Measurements from ENCODE around the gene GSTO2. TPM values are rescaled to one million over a fixed set of nuclear protein-coding genes. Genes with fewer than 3 reads are reported as not detected.
"Not testable (repeated sequence)": the region's sequence is repeated elsewhere in the genome, so short reads cannot be mapped to it uniquely, and the experiment has no call there.

The GSTO2 gene
- total and polyA plus RNA-seq, 11 donors: 0.46 to 1.9 (median 0.88) TPM

GRCh38 chr10:104243512-104243911 is 25.5 kb upstream of the GSTO2 start:
- Histone ChIP-seq H3K27ac (no peak overlapping the region), H3K9me3 (peaks cover 0 to 7% (median 0%) of the 10 kb centered on the region in 12 donors), H3K36me3 (no peaks in the 10 kb centered on the region), H3K4me3 (no peak overlapping the region), H3K27me3 (peaks cover 0 to 6% (median 0%) of the 10 kb centered on the region in 9 donors), H3K4me1 (peaks cover 0 to 17% (median 0%) of the 10 kb centered on the region in 12 donors)
- no peak for DNase-seq
- intact Hi-C loops (cut with DNase I): no loop called here
- WGBS, 4 donors: 69 to 76% (median 73%) methylated on average over 5 of the region's 5 CpGs
- TF ChIP-seq POLR2A (IDR thresholded peaks at IDR 0.05): no peak
- TF ChIP-seq, protein P1, sequence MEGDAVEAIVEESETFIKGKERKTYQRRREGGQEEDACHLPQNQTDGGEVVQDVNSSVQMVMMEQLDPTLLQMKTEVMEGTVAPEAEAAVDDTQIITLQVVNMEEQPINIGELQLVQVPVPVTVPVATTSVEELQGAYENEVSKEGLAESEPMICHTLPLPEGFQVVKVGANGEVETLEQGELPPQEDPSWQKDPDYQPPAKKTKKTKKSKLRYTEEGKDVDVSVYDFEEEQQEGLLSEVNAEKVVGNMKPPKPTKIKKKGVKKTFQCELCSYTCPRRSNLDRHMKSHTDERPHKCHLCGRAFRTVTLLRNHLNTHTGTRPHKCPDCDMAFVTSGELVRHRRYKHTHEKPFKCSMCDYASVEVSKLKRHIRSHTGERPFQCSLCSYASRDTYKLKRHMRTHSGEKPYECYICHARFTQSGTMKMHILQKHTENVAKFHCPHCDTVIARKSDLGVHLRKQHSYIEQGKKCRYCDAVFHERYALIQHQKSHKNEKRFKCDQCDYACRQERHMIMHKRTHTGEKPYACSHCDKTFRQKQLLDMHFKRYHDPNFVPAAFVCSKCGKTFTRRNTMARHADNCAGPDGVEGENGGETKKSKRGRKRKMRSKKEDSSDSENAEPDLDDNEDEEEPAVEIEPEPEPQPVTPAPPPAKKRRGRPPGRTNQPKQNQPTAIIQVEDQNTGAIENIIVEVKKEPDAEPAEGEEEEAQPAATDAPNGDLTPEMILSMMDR (IDR thresholded peaks at IDR 0.05): no peak
- ATAC-seq: no peak

GRCh38 chr10:104245066-104245632 is 23.8 kb upstream of the GSTO2 start:
- Histone ChIP-seq H3K36me3 (no peaks in the 10 kb centered on the region), H3K4me1 (peaks cover 0 to 17% (median 0%) of the 10 kb centered on the region in 12 donors), H3K27ac (no peak overlapping the region), H3K9me3 (peaks cover 0 to 7% (median 0%) of the 10 kb centered on the region in 12 donors), H3K27me3 (peaks cover 0 to 6% (median 0%) of the 10 kb centered on the region in 9 donors), H3K4me3 (no peak overlapping the region)
- no peak for TF ChIP-seq POLR2A (IDR thresholded peaks at IDR 0.05)
- TF ChIP-seq, protein P1 (IDR thresholded peaks at IDR 0.05): no peak
- ATAC-seq (no peak), DNase-seq (no peak)
- intact Hi-C loops (cut with DNase I): no loop called here
- 93 to 97% (median 96%) methylated on average over 7 to 34 of the region's 34 CpGs for WGBS, 4 donors

DNA sequence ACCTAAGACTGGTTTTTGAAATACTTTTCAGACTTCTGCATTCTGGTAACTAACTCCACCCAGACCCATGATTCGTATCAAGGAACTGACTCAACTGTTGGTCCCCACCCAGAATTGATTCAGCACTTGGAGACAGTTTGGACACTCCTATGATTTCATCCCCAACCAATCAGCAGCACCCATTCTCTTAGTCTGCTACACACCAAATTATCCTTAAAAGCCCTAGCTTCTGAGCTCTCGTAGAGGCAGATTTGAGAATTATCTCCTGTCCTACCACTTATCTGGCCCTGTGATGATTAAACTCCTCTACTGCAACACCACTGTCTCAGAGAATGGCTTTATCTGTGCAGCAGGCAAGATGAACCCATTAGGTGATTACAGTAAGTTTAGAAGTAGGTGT is 22.0 kb upstream of the GSTO2 start:
- Histone ChIP-seq H3K27ac (peak overlapping the region in 1 of 12 donors; percentile 87), H3K9me3 (peaks cover 0 to 7% (median 0%) of the 10 kb centered on the region in 12 donors), H3K4me3 (peak overlapping the region in 1 of 12 donors; percentile 13), H3K27me3 (peaks cover 0 to 6% (median 0%) of the 10 kb centered on the region in 9 donors), H3K36me3 (no peaks in the 10 kb centered on the region), H3K4me1 (peaks cover 0 to 17% (median 0%) of the 10 kb centered on the region in 12 donors)
- peak in 3 of 4 donors; percentile 69 to 89 (median 78) for ATAC-seq
- WGBS, 4 donors: 52 to 67% (median 58%) methylated on average over 2 of the region's 2 CpGs
- intact Hi-C loops (cut with DNase I): no loop called here
- DNase-seq: no peak
- TF ChIP-seq, protein P1 (IDR thresholded peaks at IDR 0.05): no peak
- no peak for TF ChIP-seq POLR2A (IDR thresholded peaks at IDR 0.05)

GRCh38 chr10:104247513-104248146 is 21.4 kb upstream of the GSTO2 start:
- no peaks in the 10 kb centered on the region for H3K36me3 ChIP-seq
- DNase-seq: no peak
- peak overlapping the region in 1 of 12 donors; percentile 13 for H3K4me3 ChIP-seq
- peaks cover 0 to 7% (median 0%) of the 10 kb centered on the region in 12 donors for H3K9me3 ChIP-seq
- WGBS, 4 donors: 81 to 92% (median 85%) methylated on average over 3 of the region's 3 CpGs
- H3K27ac ChIP-seq: peak overlapping the region in 1 of 12 donors; percentile 87
- peaks cover 0 to 6% (median 0%) of the 10 kb centered on the region in 9 donors for H3K27me3 ChIP-seq
- H3K4me1 ChIP-seq: peaks cover 0 to 17% (median 0%) of the 10 kb centered on the region in 12 donors
- TF ChIP-seq POLR2A (IDR thresholded peaks at IDR 0.05): no peak
- TF ChIP-seq, protein P1 (IDR thresholded peaks at IDR 0.05): no peak
- no peak for ATAC-seq
- intact Hi-C loops (cut with DNase I): no loop called here

DNA sequence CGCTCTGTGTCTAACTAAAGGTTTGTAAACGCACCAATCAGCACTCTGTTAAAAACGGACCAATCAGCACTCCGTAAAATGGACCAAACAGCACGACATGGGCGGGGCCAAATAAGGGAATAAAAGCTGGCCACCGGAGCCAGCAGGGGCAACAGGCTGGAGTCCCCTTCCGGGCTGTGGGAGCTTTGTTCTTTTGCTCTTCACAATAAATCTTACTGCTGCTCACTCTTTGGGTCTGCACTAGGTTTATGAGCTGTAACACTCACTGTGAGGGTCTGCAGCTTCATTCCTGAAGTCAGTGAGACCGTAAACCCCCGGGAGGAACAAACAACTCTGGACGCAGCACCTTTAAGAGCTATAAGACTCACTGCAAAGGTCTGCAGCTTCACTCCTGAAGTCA is 20.1 kb upstream of the GSTO2 start:
- 87 to 94% (median 91%) methylated on average over 11 of the region's 11 CpGs for WGBS, 4 donors
- H3K4me3 ChIP-seq; H3K27ac ChIP-seq; H3K36me3 ChIP-seq; ATAC-seq; H3K27me3 ChIP-seq; H3K9me3 ChIP-seq; DNase-seq; intact Hi-C loops (cut with DNase I): not testable (repeated sequence)
- peaks cover 0 to 21% (median 0%) of the 10 kb centered on the region in 12 donors for H3K4me1 ChIP-seq
